Stimulated activated CD8-positive, alpha-beta memory T cell treated with anti-CD3 and anti-CD28 coated beads, Interleukin-15, amount 100 ng/mL, for 48 hours (primary cell): Measurements from ENCODE around the gene STT3B.
A peak's percentile ranks its signal among the peaks of the same experiment; 100 is the strongest.
"Not testable (repeated sequence)": the region's sequence is repeated elsewhere in the genome, so short reads cannot be mapped to it uniquely, and the experiment has no call there.

Experiments
- DNase-seq, 2 donors: peaks; one replicate each; pipeline ENCODE4 v3.0.0-alpha.2; 2020; ENCODE audit warnings: low read depth in 2 of 2

The STT3B gene

DNA sequence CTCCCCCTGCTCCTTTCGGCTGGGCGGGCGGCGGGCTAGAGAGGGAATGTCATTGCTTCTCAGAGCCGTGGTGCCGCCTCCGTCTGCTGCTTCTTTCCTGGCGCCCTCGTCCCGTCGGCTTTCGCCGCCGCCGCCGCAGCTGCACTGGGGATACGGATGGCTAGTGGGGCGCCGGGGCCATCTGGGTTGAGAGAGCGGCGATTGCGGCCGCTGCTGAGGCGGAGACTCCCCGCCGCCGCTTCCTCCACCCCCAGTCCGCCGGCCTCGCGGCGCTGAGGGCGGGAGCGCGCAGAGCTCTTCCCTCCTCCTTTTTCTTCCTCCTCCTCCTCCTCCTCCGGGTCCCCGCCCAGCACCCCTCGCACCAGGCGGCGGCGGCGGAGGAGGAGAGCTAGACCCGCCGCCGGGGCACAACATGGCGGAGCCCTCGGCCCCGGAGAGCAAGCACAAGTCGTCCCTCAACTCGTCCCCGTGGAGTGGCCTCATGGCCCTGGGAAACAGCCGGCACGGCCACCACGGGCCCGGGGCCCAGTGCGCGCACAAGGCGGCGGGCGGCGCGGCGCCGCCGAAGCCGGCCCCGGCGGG, at the start of gene STT3B:
TSS of gene STT3B (plus strand) at position 339 of the 582 bp plus-strand sequence. CDS start at position 413, 74 bp downstream.
- DNase-seq, result peak; percentile 74 to 77

DNA sequence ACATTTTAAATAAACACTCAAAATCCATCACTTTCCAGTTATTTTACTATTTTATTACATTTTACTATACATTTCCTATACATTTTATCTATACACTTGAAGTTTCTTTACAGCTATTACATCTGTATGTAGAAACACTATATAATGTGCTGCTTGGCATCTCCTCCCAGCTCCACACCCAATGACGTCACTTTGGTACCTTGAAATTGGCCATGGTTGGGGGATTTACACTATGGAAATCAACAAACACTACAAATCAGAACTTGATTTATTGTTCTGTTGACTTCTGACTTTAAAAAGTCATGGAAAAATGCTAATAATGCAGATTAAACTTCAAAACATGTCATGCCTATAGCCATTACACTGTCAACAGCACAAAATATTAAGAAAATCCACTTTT, 48.9 kb upstream of the STT3B start:
- DNase-seq, result no peak

DNA sequence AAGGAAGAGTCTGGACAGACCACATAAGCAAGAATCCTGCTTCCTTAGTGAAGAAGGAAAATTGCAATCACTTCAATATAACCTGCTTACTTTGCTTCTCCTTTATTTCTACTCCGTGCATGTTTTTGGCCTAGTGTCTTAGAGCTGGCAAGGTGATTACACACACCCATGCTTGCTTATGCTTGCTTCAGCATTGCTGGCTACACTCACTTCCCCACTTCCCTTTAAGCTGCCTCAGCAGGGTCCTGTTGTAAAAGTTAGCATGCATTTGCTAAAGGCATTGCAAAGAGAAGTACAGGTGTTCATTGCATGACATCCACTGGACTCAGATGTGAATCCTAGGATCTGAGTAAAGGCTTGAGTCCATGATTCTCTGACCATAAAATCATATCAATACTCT, 47.5 kb upstream of the STT3B start:
- DNase-seq, result no peak

DNA sequence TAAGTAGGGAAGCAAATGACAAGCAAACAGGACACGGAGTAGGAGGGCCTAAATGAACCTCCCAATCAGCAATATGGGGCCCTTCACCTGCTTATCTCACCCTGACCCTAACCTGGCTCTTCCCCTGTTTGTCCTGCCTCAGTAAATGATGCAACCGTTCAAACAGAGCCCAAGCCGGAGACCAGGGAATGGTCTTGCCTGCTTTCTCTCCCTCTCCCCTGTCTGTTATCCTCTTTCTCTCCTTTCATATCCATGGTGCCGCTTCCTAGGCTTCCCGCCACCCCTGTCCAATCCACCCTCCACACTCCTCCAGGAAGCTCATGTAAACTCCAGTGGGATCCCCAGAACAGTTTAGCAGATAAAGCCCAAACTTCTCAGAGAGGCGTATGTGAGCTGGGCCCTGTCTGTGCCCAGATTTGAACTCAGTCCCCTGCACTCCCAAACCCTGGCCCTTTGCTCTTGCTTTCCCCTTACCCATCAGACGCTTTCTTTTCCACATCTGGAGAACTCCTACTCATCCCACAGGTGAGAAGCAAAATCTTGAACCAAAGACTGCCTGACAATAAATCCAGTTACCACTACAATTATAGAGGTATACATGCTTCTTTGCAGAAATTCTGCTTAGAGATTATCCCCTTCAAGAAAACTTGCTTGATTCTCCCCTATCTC, 45.7 kb upstream of the STT3B start:
- no peak for DNase-seq

DNA sequence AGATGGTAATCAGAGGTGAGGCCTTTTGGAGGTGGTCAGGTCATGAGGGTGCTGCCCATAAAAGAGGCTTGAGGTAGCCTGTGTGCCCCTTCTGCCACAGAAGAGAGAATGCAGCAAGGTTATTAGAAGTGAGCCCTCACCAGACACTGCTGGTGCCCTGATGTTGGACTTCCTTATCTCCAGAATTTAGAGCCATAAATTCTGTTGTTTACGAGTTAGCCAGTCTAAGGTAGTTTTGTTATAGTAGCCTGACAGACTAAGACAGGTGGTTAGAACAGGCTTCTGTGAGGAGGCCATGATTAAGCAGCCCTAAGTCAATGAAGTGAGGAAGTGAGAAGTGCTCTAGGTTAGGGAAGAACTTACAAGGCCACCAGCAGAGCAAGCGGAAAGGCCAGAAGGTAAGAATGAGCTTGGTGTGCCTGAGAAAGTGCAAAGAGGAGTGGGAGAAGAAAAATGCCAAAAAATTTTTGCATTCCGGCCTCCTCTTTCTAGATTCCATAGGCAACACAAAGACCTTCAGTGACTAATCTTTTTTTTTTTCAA, 44.2 kb upstream of the STT3B start:
- DNase-seq, result no peak

DNA sequence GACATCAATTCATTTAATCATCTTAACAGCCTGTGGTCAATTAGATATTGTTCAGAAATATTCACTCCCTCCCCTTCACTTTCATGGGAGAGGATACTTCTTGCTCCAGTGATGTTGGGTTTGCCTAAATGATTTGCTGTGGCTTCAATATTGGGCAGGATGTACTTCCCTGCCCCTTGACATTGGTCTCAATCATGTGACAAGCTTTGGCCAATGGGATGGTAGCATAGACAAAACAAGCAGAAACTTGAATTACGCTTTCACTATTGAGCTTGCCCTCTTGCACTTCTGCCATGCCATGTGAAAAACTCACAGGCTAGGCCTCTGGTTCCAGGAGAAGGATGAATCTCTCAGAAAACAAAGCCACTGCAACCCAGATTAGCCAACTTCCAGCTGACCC, 42.2 kb upstream of the STT3B start:
- no peak for DNase-seq

DNA sequence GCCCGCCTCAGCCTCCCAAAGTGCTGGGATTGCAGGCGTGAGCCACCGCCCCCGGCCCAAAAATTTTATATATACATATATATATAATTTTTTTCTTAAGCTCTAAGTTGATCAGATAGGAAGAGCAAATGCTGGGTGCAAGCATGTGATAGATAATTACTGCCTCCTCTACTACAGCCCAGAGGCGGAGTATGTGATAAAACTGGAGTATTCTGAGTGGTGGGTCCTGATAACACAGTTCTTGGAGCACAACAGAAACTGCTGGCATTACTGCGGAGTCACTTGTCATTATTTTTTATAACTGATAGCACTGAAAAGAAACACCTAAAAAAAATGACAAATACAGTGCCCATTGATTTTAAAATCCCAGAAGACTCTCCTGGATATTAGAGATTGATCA, 41.1 kb upstream of the STT3B start:
- no peak for DNase-seq

DNA sequence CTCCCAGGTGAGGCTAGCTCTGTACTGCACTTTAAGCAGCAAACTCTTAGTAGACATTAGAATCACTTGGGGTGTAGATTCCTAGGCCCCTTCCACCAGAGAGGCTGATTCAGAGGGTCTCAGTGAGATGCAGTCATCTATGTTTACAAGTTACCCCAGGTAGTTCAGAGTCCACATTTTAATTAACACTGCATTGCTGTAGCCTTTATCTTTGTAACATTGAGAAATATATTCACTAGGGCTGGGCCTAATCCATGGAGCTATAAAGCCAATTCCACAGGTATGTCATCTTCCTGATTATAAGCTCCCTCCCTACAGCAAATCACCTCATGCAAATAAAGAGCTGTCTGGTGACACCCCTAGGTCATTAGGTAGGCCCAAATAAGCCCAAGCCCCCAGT, 39.6 kb upstream of the STT3B start:
- no peak for DNase-seq

DNA sequence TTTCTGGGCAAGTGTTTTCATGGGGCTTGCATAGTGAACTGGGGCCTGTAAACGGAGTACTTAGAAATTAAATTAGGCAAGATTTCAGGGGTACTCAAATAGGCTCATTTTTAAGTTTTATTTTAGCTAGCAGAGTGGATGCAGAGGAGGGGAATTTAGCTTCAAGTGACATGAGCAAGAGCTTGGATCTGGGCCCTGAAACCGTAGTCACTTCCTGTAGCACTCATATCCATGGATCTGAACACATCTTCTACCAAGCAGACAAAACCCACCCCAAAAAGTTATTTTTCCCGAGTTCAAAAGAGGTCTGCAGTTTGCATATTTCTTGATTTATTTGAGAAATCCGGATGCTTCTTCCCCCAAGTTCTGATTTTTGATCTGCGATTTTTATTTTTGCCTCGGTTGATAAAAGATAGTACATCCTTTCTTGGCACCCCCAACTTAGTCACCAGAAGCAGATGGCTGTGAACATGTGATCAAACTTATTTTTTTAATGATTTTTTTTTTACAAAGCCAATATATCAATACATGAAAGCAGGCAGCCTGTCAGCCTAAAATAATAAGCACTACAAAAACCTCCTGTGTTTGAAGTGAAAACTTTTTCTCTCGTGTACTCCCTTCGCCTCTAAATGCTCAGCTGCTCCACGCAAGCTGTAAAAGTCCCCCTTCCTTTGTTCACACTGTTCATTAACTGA, 36.6 kb upstream of the STT3B start:
- DNase-seq, result no peak

DNA sequence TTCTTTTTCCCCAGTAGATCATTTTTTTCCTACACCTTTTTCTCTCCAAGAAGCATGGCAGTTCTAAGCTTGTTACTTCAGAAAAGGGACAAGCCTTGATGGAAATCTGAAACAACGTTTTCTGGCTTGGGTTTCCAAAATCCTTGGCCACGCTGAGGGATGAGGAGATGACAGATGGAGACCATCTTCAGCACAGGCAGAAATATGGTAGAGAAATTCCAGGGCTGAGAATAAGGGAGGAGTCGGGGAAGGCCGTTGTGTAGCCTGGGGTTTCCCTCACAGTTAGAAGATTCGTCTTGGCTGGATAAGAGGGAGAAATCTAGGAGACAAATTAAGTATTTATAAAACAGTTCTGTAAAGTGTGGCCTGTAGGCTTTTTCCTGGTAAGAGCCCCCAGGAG, 33.9 kb upstream of the STT3B start:
- no peak for DNase-seq

DNA sequence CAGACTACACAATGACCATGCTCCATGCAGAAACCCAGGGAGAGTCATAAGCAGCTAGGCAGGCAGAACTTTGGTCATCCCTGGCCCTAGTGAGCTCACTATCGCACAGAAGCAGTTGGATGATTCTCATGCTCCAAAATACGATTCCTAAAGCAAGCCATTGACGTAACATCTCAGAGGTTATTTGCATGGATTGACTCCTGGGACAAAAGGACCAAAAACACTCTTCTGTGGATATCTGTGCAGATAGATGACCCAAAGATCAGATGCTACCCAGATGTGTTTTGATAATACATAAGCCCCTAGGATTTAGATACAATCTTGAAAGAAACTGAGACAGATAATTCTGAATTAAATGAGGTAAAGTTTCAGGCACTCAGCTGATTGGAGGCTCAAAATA, 33.4 kb upstream of the STT3B start:
- DNase-seq, result no peak

DNA sequence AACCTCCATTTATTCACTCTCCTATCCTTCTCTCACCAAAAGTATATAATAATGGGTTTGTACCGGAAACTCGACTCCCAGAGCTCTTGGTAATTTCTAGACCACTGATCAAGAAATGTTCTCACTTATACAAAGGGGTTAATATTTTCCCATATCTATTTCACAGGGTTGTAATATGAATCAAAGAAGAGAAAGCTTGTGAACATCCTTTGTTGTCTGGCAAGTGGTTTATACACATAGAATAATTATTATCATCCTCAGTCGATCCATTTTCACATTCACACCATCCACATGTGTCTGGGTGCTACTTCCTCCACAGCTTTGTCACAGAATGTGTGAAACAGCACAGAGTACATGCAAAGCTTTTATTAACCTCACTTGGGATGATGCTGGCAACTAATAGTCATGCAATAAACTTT, 29.9 kb upstream of the STT3B start:
- no peak for DNase-seq

DNA sequence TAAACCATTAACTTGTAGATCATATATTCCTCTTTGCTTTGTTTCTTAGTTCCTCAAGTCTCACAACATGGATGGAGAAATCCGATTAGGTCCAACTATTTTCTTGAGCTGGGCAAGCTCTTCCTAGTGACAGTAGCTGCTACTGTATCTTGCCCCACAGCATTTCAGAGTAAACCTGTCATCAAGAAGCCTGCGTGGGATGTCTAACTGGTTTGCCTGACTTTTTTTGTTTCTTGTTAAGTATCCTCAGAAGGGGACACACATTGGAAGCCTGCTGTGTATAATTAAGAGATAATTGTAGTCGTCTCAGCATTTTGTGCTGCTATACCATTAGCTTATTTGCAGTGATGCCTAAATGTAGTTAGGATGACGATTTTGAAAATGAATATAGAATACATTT, 29.3 kb upstream of the STT3B start:
- no peak for DNase-seq

DNA sequence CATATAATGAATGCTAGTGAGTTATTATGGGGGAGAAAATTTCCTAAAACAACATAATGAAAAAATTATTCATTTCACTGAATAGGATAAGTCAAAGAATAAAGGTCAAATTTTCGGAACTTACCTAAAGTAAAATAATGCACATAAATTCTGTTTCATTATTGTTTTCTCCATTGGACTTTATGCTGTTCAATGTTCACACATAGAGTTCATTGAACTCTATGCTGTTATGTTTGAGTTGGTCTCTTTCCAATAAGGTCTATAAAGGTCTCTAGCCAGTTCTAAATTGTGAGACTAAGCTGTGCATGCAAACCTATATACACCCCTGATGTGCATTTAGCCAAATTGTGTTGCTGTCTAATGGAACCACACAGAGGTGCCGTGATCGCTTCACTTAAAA, 28.5 kb upstream of the STT3B start:
- no peak for DNase-seq

DNA sequence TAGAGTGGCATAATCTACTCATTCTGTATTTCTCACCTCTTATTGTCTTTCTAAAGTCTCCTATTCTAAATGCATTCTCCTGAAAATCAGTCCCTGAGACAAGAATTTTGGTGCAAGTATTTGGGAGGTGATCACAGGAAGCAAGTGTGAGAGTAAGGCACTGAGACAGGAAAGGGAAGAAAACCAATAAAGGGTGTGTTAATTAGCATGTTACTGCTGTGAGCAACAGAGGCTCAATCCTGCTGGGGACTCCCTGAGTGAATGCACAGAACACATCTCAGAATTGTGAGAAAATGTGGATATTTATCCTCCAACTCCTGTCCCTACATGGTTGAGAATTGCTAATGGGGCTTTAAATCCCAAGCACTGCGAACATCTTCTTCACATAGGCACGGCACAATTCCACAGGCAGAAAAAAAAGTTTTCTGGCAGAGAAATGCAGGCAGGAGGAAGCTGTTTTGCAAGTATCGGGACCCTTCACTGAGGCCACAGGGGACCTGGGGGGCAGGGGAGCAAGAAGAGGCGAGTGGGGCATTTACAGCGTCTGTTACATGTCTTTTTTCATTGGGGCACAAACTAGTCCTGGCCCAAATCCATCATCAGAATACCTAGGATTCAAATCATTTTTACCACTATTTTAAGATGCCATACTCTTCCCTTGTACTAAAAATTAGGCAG, 27.2 kb upstream of the STT3B start:
- no peak for DNase-seq

DNA sequence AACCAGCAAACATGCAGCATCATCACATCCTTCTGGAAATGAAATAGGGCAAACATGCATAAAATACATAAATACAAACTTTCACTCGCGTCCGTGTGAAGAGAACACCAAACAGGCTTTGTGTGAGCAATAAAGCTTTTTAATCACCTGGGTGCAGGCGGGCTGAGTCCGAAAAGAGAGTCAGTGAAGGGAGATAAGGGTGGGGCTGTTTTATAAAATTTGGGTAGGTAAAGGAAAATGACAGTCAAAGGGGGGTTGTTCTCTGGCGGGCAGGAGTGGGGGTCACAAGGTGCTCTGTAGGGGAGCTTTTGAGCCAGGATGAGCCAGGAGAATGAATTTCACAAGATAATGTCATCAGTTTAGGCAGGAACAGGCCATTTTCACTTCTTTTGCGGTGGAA, 26.2 kb upstream of the STT3B start:
- not testable (repeated sequence) for DNase-seq

DNA sequence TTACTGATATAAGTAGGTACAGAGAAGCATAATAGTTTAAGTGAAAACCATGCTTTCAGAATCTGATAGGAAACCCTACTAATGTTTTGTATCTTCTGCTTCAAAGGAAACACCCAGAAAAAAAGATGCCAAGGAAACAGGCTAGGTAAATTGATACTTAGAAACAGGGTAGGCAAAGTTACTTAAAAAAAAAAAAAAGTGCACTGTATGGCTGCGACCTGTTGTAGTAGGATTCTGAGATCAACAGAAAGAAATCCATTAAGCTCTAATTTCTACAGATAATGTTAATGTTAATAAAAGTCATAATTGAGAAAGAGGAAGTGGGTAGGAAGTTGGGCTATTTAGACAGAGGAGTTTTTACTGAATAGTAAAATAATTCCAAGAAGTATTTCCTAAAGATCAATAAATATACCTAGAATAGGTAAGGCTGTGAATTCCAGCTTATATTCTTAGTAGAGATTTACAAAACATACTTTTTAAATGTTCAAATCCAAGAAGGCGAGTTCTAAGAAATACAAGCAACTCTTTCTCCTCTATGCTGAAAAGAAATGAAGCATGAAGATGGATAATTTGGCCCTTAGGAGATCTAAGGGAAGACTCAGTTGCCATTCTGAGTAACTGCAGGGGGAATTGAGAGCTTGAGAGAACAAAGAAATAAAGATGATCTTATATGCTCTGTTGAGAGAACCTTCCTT, 24.1 kb upstream of the STT3B start:
- DNase-seq, result no peak

DNA sequence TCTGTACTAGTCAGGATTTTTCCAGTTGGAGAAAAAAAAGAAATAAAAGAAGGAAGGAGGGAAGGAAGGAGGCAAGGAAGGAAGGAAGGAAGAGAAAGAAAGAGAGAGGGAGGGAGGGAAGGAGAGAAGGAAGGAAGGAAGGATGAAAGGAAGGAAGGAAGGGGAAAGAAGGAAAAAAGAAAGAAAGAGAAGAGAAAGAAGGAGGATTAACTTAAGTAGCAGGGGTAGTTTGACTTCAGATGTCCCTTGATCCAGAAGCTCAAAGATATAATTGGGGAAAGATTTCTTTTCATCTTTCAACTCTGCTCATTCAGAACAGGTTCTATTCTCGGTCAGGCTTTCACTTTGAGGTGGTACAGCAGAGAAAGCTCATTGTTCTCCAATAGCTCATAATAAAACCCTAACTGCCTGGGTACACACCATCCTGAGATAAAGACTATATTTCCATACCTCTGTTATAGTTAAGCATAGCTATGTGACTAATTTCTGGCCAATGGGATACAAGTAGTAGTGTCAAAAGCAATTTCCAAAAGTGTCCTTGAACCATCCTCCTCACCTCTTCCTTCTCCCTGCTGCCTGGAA, 23.5 kb upstream of the STT3B start:
- DNase-seq, result no peak

DNA sequence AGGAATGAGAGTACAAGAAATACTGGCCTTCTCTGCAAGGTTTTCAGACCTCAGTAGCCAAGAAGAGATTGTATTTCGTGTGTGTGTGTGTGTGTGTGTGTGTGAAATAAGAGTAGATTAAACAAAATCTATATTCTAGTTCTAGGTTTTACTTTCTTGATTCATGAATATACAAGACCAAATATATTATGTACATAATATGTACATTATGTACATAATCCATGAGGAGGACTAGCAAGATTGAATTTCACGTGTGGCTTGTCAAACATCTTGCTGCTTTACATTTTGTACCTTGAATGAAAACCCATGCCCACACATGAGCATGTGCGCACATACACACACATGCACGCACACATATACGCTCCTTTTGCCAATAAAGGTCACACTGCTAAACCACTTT, 18.2 kb upstream of the STT3B start:
- DNase-seq, result no peak

DNA sequence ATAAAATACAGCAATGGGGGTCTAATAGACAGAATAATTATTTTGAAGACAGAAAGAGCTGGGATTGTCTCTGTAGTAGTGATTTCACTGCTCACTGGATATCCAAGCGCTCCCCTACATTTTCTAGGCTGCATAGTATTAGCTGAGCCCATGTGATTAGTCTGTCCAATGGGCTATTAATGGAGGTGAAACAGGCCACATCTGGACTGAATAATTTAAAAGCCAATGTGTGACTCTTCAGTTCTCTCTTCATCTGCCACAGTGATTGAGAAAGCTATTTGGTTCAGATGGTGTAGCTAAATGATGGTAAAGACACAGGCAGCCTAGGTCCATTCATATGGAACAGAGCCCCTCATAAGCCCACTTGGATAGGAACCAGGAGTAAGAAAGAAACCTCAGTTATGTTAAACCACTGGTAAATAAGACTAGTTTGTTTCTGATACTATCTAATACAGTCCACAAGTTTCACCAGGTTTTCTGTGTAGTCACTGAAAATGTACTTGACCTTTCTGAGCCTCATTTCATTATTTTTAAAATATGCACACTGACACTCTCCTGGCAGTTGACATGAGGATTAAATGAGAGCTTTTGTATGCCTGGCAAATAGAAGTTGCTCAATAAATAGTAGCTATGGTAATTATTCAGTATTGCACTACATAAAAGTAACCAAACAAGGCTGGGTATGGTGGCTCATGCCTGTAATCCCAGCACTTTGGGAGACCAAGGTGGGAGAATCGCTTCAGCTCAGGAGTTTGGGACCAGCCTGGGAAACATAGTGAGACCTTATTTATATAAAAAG, 17.0 kb upstream of the STT3B start:
- no peak for DNase-seq

DNA sequence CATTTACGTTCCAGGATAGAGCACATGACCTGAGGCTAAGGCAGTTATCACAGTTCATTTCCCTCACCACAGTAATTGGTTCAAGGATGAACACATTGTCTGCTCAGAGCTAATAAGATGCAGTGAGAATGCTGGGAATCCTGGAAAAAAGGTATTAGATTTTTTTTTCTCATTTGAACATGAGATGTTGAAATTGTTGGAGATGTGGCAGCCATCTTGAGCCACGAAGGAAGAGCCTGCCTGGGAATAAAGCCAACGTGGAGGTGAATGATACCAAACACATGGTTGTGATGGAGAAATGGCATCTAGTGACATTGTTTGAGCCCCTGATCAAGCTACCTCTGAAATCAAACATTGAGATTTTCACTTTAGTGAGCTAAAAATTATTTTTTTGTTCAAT, 16.0 kb upstream of the STT3B start:
- DNase-seq, result no peak
